Measurements from ENCODE around the gene PDGFB. TPM values are rescaled to one million over a fixed set of nuclear protein-coding genes. Genes with fewer than 3 reads are reported as not detected.

Gene PDGFB
- total and polyA plus RNA-seq, 9 of the 15 experiments (the other 6 are each of a cell fraction or from before 2014, with no cell fraction given): 0.07 to 4.0 (median 0.48) TPM; not detected in 1

DNA sequence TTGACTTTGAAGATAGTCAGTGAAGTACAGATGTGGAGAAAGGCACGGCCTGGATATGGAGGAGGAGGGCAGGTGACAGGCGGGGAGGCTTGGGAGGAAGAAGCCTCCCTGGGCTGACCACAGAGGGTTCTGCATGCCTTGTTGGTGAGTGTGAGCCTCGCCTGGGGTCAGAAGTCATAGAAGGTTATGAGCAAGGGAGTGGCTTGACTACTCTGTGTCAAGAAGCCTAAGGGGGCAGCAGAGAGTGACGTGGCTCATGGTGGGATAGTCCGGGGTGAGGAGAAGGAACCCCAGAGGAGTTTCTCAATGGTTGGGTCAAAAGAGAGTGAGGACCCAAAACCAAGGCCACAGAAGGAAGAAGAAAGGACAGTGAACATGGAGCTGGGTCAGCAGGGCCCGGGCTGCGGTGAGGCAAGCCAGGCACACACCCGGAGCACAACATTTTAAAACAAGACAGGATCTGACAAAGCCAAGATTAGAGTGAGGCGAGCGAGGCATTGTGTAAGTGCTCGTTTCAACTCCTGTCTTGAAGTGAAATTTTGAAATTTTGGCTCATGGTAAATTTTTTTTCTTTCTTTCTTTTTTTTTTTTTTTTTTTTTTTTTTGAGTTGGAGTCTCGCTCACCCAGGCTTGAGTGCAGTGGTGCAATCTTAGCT, 31.9 kb downstream of the PDGFB start (continued):
- TF ChIP-seq ZNF639 (CRISPR knock-in tag; conservative IDR thresholded peaks at IDR 0.05 in 1 of 2, IDR thresholded peaks at IDR 0.05 in 1 of 2): no peak
- no peak for TF ChIP-seq PRMT5 (CRISPR knock-in tag; IDR thresholded peaks at IDR 0.05)
- TF ChIP-seq, protein P1, sequence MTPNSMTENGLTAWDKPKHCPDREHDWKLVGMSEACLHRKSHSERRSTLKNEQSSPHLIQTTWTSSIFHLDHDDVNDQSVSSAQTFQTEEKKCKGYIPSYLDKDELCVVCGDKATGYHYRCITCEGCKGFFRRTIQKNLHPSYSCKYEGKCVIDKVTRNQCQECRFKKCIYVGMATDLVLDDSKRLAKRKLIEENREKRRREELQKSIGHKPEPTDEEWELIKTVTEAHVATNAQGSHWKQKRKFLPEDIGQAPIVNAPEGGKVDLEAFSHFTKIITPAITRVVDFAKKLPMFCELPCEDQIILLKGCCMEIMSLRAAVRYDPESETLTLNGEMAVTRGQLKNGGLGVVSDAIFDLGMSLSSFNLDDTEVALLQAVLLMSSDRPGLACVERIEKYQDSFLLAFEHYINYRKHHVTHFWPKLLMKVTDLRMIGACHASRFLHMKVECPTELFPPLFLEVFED (CRISPR knock-in tag; conservative IDR thresholded peaks at IDR 0.05): no peak
- no peak for TF ChIP-seq POLR3G (IDR thresholded peaks at IDR 0.05; ENCODE audit: extremely low read depth, insufficient read length, insufficient replicate concordance)
- no peak for TF ChIP-seq PRPF4 (IDR thresholded peaks at IDR 0.05; ENCODE audit: insufficient read depth, low read depth, low read length, poor library complexity, severe bottlenecking)
- TF ChIP-seq PRDM10 (IDR thresholded peaks at IDR 0.05; ENCODE audit: partially characterized antibody): peak; percentile 73
- TF ChIP-seq TSHZ1 (CRISPR knock-in tag; IDR thresholded peaks at IDR 0.05): no peak
- TF ChIP-seq, protein P2, sequence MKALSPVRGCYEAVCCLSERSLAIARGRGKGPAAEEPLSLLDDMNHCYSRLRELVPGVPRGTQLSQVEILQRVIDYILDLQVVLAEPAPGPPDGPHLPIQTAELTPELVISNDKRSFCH (CRISPR knock-in tag; IDR thresholded peaks at IDR 0.05): no peak
- TF ChIP-seq, protein P2 (tag; IDR thresholded peaks at IDR 0.05): 0 out of 2 replicates have a peak, but pooled peaks have one; percentile 33
- no peak for TF ChIP-seq ZNF830 (CRISPR knock-in tag; IDR thresholded peaks at IDR 0.05)
- no peak for TF ChIP-seq POLR2A (conservative IDR thresholded peaks at IDR 0.05)
- no peak for TF ChIP-seq DIDO1 (tag; IDR thresholded peaks at IDR 0.05; ENCODE audit: low read depth)
- no peak for TF ChIP-seq SMAD1 (IDR thresholded peaks at IDR 0.05; ENCODE audit: low read depth, low read length, partially characterized antibody)
- TF ChIP-seq ZNF263 (CRISPR knock-in tag; IDR thresholded peaks at IDR 0.05; ENCODE audit: borderline replicate concordance): peak; percentile 69; the same call in 1 of the 2 replicates
- TF ChIP-seq SRSF9 (IDR thresholded peaks at IDR 0.05; ENCODE audit: borderline replicate concordance, low read depth, low read length): no peak
- no peak for TF ChIP-seq ZNF143 (CRISPR knock-in tag; IDR thresholded peaks at IDR 0.05)
- no peak for TF ChIP-seq BCL6 (CRISPR knock-in tag; IDR thresholded peaks at IDR 0.05)

Data from K562 (cell line).